SK-N-SH (cell line): ENCODE results near the gene KYAT1. TPM values are rescaled to one million over a fixed set of nuclear protein-coding genes. Genes with fewer than 3 reads are reported as not detected.

Experiments
- CTCF ChIA-PET: fragments of 300-600, 350-600 bp; formaldehyde crosslinking; extraction: SDS; loops from one replicate; lab custom pipeline; 2021; lab: Yijun Ruan, JAX
- POLR2A ChIA-PET: fragments of 350-600 bp; sonication (Branson Sonifier 250); formaldehyde crosslinking; extraction: SDS; loops from one replicate; lab custom pipeline; 2020; ENCODE audit warnings: antibody characterized with exemption, inconsistent platforms; lab: Yijun Ruan, JAX
- DNase-seq: peaks from one replicate; pipeline ENCODE4 v3.0.0; 2012
- H2AFZ ChIP-seq: fragments of 200-600 bp; sonication (generic); 2 replicates; pipeline ENCODE4 v1.8.1; 2016; ENCODE audit warnings: antibody characterized with exemption, mild to moderate bottlenecking, low read depth
- H3F3A ChIP-seq: fragments of 200-600 bp; sonication (generic); replicated peaks from 2 replicates; pipeline ENCODE3; 2016; ENCODE audit warnings: antibody characterized with exemption, mild to moderate bottlenecking; ENCODE audit not compliant: insufficient read depth
- H3K27ac ChIP-seq, 2 experiments: fragments of 200-500 bp in 1 of 2; fragments of 200-600 bp in 1 of 2; sonication (Bioruptor generic) in 1 of 2; sonication (generic), shearing (Covaris generic) in 1 of 2; 2 replicates each; pipeline versions ENCODE4 v1.5.1 to v1.6.1; 2014 to 2016; ENCODE audit warnings: low read depth in 2 of 2, inconsistent platforms in 1 of 2, low read length in 1 of 2, mild to moderate bottlenecking in 1 of 2, mixed read lengths in 1 of 2
- H3K27me3 ChIP-seq: fragments of 200-600 bp; sonication (generic), shearing (Covaris generic); 2 replicates; pipeline ENCODE4 v1.6.1; 2016; ENCODE audit warnings: mixed run types; ENCODE audit not compliant: insufficient read depth
- H3K36me3 ChIP-seq, 2 experiments: fragments of 200-500 bp in 1 of 2; fragments of 200-600 bp in 1 of 2; sonication (Bioruptor generic) in 1 of 2; sonication (generic) in 1 of 2; replicated peaks in 1 of 2; 2 replicates each; pipeline versions ENCODE3 to v1.5.1; 2014 to 2016; ENCODE audit warnings: low read length in 1 of 2, mild to moderate bottlenecking in 1 of 2; ENCODE audit not compliant: insufficient read depth in 2 of 2, control insufficient read depth in 1 of 2
- H3K4me1 ChIP-seq, 2 experiments: fragments of 200-500 bp in 1 of 2; fragments of 200-600 bp in 1 of 2; sonication (Bioruptor generic) in 1 of 2; sonication (generic), shearing (Covaris generic) in 1 of 2; 2 replicates each; pipeline versions ENCODE4 v1.5.1 to v1.6.1; 2014 to 2016; ENCODE audit warnings: low read depth in 1 of 2, low read length in 1 of 2, mixed run types in 1 of 2; ENCODE audit not compliant: insufficient read depth in 2 of 2, control insufficient read depth in 1 of 2
- H3K4me2 ChIP-seq: fragments of 200-600 bp; sonication (generic), shearing (Covaris generic); 2 replicates; pipeline ENCODE4 v1.6.1; 2017; ENCODE audit warnings: mixed run types
- H3K4me3 ChIP-seq, 2 experiments: fragments of 200-500 bp in 1 of 2; fragments of 200-600 bp in 1 of 2; sonication (Bioruptor generic) in 1 of 2; sonication (generic), shearing (Covaris generic) in 1 of 2; 2 replicates each; pipeline versions ENCODE4 v1.5.1 to v1.8.1; 2014 to 2016; ENCODE audit warnings: low read depth in 2 of 2, inconsistent platforms in 1 of 2, low read length in 1 of 2, mild to moderate bottlenecking in 1 of 2, mixed read lengths in 1 of 2, moderate library complexity in 1 of 2
- H3K79me2 ChIP-seq: fragments of 200-600 bp; sonication (generic); 2 replicates; pipeline ENCODE4 v1.8.1; 2017; ENCODE audit warnings: mild to moderate bottlenecking; ENCODE audit not compliant: insufficient read depth
- H3K9ac ChIP-seq: fragments of 200-600 bp; sonication (generic); 2 replicates; pipeline ENCODE4 v1.6.1; 2017; ENCODE audit warnings: mixed run types
- H3K9me2 ChIP-seq: fragments of 200-600 bp; sonication (generic); 2 replicates; pipeline ENCODE4 v1.6.1; 2017; ENCODE audit warnings: mixed run types
- H3K9me3 ChIP-seq: fragments of 200-600 bp; sonication (generic); 2 replicates; pipeline ENCODE4 v1.6.1; 2017; ENCODE audit warnings: mixed run types, mild to moderate bottlenecking, moderate library complexity
- H4K20me1 ChIP-seq: fragments of 200-600 bp; sonication (generic); 2 replicates; pipeline ENCODE4 v1.6.1; 2017; ENCODE audit warnings: mild to moderate bottlenecking, mixed run types; ENCODE audit not compliant: insufficient read depth
- EZH2phosphoT487 ChIP-seq: fragments of 200-600 bp; sonication (generic); IDR thresholded peaks from 2 replicates; pipeline ENCODE4 v1.6.1; 2017; ENCODE audit warnings: low read depth, mixed run types, mild to moderate bottlenecking, antibody characterized with exemption, moderate library complexity, borderline replicate concordance
- FOSL2 ChIP-seq: IDR thresholded peaks from 2 replicates; pipeline ENCODE4 v1.4.0; 2012; ENCODE audit warnings: low read depth, mild to moderate bottlenecking, moderate library complexity, borderline replicate concordance
- FOXJ3 ChIP-seq: sonication (generic); formaldehyde crosslinking; IDR thresholded peaks from 2 replicates; pipeline ENCODE4 v1.5.1; 2020; ENCODE audit warnings: mild to moderate bottlenecking, missing genetic modification reagents
- GABPA ChIP-seq: IDR thresholded peaks from 2 replicates; pipeline ENCODE4 v1.4.0; 2012; ENCODE audit warnings: low read depth, mild to moderate bottlenecking
- GATA2 ChIP-seq: sonication (generic); formaldehyde crosslinking; IDR thresholded peaks from 2 replicates; pipeline ENCODE4 v1.5.0; 2020; ENCODE audit warnings: mild to moderate bottlenecking, missing genetic modification reagents
- NFIC ChIP-seq: IDR thresholded peaks from 2 replicates; pipeline ENCODE4 v1.4.0; 2012; ENCODE audit warnings: borderline replicate concordance
- RCOR1 ChIP-seq: fragments of 150-350 bp; IDR thresholded peaks from 2 replicates; pipeline ENCODE4 v1.6.1; 2017; ENCODE audit warnings: antibody characterized with exemption, low read length
- WGBS: methylation state at CpG from one replicate; pipeline ENCODE4 v1.1.6; 2017; ENCODE audit warnings: low lambda C conversion rate; 5-methylcytosine and 5-hydroxymethylcytosine counted together
- polyA plus RNA-seq, 3 experiments: library from polyadenylated mRNA; depleted of rRNA; stranded (reverse); fragments of >200 nt; gene quantifications; 2 replicates each; pipeline ENCODE4 v1.2.3, GENCODE V29; 2012
- TF ChIP-seq, protein P1 (sequence below): IDR thresholded peaks from 2 replicates; pipeline ENCODE4 v1.6.1; 2012; ENCODE audit warnings: mild to moderate bottlenecking, low read depth, low read length, moderate library complexity
- TF ChIP-seq, protein P2 (sequence below): IDR thresholded peaks from 2 replicates; pipeline ENCODE4 v1.4.0; 2012; ENCODE audit warnings: low read depth, borderline replicate concordance
- TF ChIP-seq, protein P3 (sequence below): IDR thresholded peaks from 2 replicates; pipeline ENCODE4 v1.4.0; 2012; ENCODE audit warnings: low read depth, borderline replicate concordance

Gene KYAT1
- polyA plus RNA-seq, 1 of the 3 experiments (the other 2 are of a cell fraction) = 9.4 TPM

DNA sequence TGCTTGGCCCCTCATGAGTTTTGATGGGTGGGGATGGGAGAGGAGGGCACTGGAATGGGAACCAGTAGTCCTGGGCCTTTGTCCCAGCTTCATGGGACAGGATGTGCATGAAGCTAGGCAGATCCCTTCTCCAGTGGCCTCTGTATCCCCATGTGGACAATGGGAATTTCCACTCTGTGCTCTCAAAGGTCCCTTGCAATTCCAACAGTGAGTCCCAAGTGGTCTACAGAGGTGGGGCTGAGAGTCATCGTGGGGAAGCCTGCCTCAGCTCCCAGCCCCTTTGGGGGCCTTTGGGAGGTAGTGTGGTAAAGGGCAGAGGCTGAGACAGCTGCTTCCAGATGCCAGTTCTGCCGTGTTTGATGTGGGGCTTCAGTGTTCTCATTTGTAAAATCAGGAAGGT, 37.2 kb upstream of the KYAT1 start:
- TF ChIP-seq NFIC = no peak
- TF ChIP-seq EZH2phosphoT487 = no peak
- no peak for TF ChIP-seq FOXJ3 (CRISPR knock-in tag)
- no peak for TF ChIP-seq GABPA
- TF ChIP-seq, protein P1, sequence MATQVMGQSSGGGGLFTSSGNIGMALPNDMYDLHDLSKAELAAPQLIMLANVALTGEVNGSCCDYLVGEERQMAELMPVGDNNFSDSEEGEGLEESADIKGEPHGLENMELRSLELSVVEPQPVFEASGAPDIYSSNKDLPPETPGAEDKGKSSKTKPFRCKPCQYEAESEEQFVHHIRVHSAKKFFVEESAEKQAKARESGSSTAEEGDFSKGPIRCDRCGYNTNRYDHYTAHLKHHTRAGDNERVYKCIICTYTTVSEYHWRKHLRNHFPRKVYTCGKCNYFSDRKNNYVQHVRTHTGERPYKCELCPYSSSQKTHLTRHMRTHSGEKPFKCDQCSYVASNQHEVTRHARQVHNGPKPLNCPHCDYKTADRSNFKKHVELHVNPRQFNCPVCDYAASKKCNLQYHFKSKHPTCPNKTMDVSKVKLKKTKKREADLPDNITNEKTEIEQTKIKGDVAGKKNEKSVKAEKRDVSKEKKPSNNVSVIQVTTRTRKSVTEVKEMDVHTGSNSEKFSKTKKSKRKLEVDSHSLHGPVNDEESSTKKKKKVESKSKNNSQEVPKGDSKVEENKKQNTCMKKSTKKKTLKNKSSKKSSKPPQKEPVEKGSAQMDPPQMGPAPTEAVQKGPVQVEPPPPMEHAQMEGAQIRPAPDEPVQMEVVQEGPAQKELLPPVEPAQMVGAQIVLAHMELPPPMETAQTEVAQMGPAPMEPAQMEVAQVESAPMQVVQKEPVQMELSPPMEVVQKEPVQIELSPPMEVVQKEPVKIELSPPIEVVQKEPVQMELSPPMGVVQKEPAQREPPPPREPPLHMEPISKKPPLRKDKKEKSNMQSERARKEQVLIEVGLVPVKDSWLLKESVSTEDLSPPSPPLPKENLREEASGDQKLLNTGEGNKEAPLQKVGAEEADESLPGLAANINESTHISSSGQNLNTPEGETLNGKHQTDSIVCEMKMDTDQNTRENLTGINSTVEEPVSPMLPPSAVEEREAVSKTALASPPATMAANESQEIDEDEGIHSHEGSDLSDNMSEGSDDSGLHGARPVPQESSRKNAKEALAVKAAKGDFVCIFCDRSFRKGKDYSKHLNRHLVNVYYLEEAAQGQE = no peak
- TF ChIP-seq GATA2 (CRISPR knock-in tag) = no peak
- TF ChIP-seq, protein P2, sequence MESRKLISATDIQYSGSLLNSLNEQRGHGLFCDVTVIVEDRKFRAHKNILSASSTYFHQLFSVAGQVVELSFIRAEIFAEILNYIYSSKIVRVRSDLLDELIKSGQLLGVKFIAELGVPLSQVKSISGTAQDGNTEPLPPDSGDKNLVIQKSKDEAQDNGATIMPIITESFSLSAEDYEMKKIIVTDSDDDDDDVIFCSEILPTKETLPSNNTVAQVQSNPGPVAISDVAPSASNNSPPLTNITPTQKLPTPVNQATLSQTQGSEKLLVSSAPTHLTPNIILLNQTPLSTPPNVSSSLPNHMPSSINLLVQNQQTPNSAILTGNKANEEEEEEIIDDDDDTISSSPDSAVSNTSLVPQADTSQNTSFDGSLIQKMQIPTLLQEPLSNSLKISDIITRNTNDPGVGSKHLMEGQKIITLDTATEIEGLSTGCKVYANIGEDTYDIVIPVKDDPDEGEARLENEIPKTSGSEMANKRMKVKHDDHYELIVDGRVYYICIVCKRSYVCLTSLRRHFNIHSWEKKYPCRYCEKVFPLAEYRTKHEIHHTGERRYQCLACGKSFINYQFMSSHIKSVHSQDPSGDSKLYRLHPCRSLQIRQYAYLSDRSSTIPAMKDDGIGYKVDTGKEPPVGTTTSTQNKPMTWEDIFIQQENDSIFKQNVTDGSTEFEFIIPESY = no peak
- TF ChIP-seq RCOR1 = no peak
- TF ChIP-seq FOSL2 = no peak
- TF ChIP-seq, protein P3, sequence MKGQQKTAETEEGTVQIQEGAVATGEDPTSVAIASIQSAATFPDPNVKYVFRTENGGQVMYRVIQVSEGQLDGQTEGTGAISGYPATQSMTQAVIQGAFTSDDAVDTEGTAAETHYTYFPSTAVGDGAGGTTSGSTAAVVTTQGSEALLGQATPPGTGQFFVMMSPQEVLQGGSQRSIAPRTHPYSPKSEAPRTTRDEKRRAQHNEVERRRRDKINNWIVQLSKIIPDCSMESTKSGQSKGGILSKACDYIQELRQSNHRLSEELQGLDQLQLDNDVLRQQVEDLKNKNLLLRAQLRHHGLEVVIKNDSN = no peak
- ChIA-PET CTCF (interaction anchor here (1.8 kb wide), 1 partner anchor 9 kb away, joined by 9 read pairs; no protein-coding TSS in a partner anchor), POLR2A (no interaction called here)
- Histone ChIP-seq H3K9me3 (no peaks in the 10 kb centered on the region), H3K4me2 (no peak overlapping the region), H3K9ac (no peak overlapping the region), H3K27ac (no peak overlapping the region), H3F3A (no peaks in the 10 kb centered on the region), H3K9me2 (no peaks in the 10 kb centered on the region), H3K27me3 (no peaks in the 10 kb centered on the region), H3K4me1 (no peaks in the 10 kb centered on the region; a peak in 2 of 4 replicates), H3K79me2 (peaks cover 16% of the 10 kb centered on the region), H2AFZ (no peak overlapping the region), H3K4me3 (no peak overlapping the region), H4K20me1 (no peaks in the 10 kb centered on the region), H3K36me3 (peaks cover 4 to 26% of the 10 kb centered on the region in 2 experiments)
- 94% methylated on average over 2 of the region's 2 CpGs for WGBS
- no peak for DNase-seq
